ENCODE data around the gene NEK10. TPM values are rescaled to one million over a fixed set of nuclear protein-coding genes. Genes with fewer than 3 reads are reported as not detected.

The NEK10 gene
- total and polyA plus RNA-seq, 2 donors (not counting 3 experiments of a cell fraction or from before 2014, with no cell fraction given), result 0.32 to 5.0 TPM

DNA sequence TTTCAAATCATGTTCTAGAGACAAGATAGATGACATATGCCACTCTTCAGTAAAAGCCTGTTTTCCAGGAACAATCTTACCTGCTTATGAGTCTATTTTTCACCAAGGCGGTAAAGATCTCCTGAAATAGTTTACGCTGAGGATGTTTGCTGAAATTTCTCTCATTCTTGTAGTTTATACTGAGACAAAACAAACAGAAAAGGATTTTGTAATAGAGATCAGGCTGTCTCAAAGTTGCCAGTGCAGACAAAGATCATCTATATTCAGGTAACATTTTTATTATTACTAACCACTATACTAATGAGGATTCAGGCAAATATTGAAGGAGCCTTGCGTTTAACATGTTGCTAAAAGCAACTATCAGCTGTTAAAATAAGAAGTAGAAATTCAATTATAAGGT lies 25.0 kb downstream of the NEK10 start:
- CTCF ChIA-PET, result no interaction called here

More for the DNA sequence above, 25.0 kb downstream of the NEK10 start:
- POLR2A ChIA-PET, result no interaction called here
- Histone ChIP-seq H3K79me2 (ENCODE audit: control insufficient read depth, insufficient read depth, low read length) (no peaks in the 10 kb centered on the region), H3K9me3 (replicated peaks; ENCODE audit: control insufficient read depth, insufficient read depth, low read length) (no peaks in the 10 kb centered on the region), H3K36me3 (ENCODE audit: control insufficient read depth in 2 of 2, extremely low read depth in 1 of 2, insufficient read depth in 2 of 2, low read length in 2 of 2) (no peaks in the 10 kb centered on the region), H3K4me2 (ENCODE audit: insufficient read depth, low read length) (no peak overlapping the region), H3K27ac (ENCODE audit: insufficient read depth, low read depth, low read length) (no peak overlapping the region), H3K4me1 (ENCODE audit: control insufficient read depth, extremely low read depth, insufficient read depth, low read length) (no peaks in the 10 kb centered on the region), H3K9ac (replicated peaks; ENCODE audit: extremely low read depth, insufficient read depth, low read length) (no peak overlapping the region), H3K9me1 (replicated peaks; ENCODE audit: control insufficient read depth, extremely low read depth, insufficient read depth, low read length) (no peaks in the 10 kb centered on the region), H3K27me3 (ENCODE audit: control insufficient read depth in 2 of 2, insufficient read depth in 2 of 2, low read length in 2 of 2) (no peaks in the 10 kb centered on the region), H3K4me3 (replicated peaks in 1 of 3; ENCODE audit: insufficient read depth in 1 of 3, low read depth in 1 of 3, low read length in 3 of 3) (no peak overlapping the region), H2AFZ (ENCODE audit: low read depth, low read length) (no peak overlapping the region), H4K20me1 (replicated peaks; ENCODE audit: control insufficient read depth, extremely low read depth, insufficient read depth, low read length) (no peaks in the 10 kb centered on the region)
- no peak for DNase-seq (ENCODE audit: low read depth, low spot score)
- dilution Hi-C loops (cut with MboI; ENCODE audit: extremely low pct_ligation_motif_present, low sequenced_read_pairs) (no loop called here), intact Hi-C loops (cut with micrococcal nuclease) (no loop called here)
- TF ChIP-seq GATA2 (IDR thresholded peaks at IDR 0.05; ENCODE audit: insufficient read depth, insufficient read length, low read depth, low read length) (no peak), FOS (IDR thresholded peaks at IDR 0.05; ENCODE audit: borderline replicate concordance, insufficient read depth, low read length) (no peak), POLR2A (IDR thresholded peaks at IDR 0.05; ENCODE audit: low read depth, low read length) (no peak), JUN (IDR thresholded peaks at IDR 0.05; ENCODE audit: borderline replicate concordance, insufficient read depth, insufficient read length, low read depth) (no peak), EZH2 (IDR thresholded peaks at IDR 0.05; ENCODE audit: borderline replicate concordance, low read depth, low read length, severe bottlenecking) (no peak), POLR2AphosphoS5 (IDR thresholded peaks at IDR 0.05; ENCODE audit: insufficient read depth, low read depth, low read length) (no peak), MYC (IDR thresholded peaks at IDR 0.05; ENCODE audit: low read depth, low read length) (no peak)
- TF ChIP-seq, protein P1, sequence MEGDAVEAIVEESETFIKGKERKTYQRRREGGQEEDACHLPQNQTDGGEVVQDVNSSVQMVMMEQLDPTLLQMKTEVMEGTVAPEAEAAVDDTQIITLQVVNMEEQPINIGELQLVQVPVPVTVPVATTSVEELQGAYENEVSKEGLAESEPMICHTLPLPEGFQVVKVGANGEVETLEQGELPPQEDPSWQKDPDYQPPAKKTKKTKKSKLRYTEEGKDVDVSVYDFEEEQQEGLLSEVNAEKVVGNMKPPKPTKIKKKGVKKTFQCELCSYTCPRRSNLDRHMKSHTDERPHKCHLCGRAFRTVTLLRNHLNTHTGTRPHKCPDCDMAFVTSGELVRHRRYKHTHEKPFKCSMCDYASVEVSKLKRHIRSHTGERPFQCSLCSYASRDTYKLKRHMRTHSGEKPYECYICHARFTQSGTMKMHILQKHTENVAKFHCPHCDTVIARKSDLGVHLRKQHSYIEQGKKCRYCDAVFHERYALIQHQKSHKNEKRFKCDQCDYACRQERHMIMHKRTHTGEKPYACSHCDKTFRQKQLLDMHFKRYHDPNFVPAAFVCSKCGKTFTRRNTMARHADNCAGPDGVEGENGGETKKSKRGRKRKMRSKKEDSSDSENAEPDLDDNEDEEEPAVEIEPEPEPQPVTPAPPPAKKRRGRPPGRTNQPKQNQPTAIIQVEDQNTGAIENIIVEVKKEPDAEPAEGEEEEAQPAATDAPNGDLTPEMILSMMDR (IDR thresholded peaks at IDR 0.05; ENCODE audit: extremely low read depth in 1 of 2, insufficient read depth in 1 of 2, low read depth in 1 of 2, low read length in 2 of 2), result no peak
- TF ChIP-seq, protein P2, sequence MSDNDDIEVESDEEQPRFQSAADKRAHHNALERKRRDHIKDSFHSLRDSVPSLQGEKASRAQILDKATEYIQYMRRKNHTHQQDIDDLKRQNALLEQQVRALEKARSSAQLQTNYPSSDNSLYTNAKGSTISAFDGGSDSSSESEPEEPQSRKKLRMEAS (IDR thresholded peaks at IDR 0.05; ENCODE audit: insufficient read depth, insufficient read length), result no peak
- FAIRE-seq, result no peak
- BruUV-seq (replicated peaks), result no TSS peak
